GM13977 (cell line): ENCODE measurements around the gene SMC1B.
"Not testable (repeated sequence)": the region's sequence is repeated elsewhere in the genome, so short reads cannot be mapped to it uniquely, and the experiment has no call there.

Experiments used
- DNase-seq: peaks from one replicate; pipeline ENCODE4 v3.0.0; 2012; ENCODE audit warnings: low spot score
- in situ Hi-C: fragments of 300-500 bp; cut with MboI; formaldehyde crosslinking; loops from one replicate; pipeline ENCODE4 v1.12.0; 2022; ENCODE audit warnings: low sequenced_read_pairs, low pct_unique_long_range_greater_than_20kb, mixed read lengths, inconsistent platforms; ENCODE audit not compliant: unreplicated experiment
- TF ChIP-seq, protein P1 (sequence below): IDR thresholded peaks from 2 replicates; pipeline ENCODE4 v1.5.1; 2012; ENCODE audit warnings: mild to moderate bottlenecking, control low read depth; ENCODE audit not compliant: insufficient read depth; ENCODE audit errors: extremely low read depth, missing control alignments

SMC1B gene

GRCh38 chr22:45298934-45299505 lies 114.4 kb downstream of the SMC1B start:
- in situ Hi-C loops, result no loop called here
- DNase-seq, result no peak
- TF ChIP-seq, protein P1, sequence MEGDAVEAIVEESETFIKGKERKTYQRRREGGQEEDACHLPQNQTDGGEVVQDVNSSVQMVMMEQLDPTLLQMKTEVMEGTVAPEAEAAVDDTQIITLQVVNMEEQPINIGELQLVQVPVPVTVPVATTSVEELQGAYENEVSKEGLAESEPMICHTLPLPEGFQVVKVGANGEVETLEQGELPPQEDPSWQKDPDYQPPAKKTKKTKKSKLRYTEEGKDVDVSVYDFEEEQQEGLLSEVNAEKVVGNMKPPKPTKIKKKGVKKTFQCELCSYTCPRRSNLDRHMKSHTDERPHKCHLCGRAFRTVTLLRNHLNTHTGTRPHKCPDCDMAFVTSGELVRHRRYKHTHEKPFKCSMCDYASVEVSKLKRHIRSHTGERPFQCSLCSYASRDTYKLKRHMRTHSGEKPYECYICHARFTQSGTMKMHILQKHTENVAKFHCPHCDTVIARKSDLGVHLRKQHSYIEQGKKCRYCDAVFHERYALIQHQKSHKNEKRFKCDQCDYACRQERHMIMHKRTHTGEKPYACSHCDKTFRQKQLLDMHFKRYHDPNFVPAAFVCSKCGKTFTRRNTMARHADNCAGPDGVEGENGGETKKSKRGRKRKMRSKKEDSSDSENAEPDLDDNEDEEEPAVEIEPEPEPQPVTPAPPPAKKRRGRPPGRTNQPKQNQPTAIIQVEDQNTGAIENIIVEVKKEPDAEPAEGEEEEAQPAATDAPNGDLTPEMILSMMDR, result no peak

GRCh38 chr22:45296628-45297297 lies 116.6 kb downstream of the SMC1B start:
- no peak for DNase-seq
- TF ChIP-seq, protein P1, result no peak
- in situ Hi-C loops, result no loop called here

DNA sequence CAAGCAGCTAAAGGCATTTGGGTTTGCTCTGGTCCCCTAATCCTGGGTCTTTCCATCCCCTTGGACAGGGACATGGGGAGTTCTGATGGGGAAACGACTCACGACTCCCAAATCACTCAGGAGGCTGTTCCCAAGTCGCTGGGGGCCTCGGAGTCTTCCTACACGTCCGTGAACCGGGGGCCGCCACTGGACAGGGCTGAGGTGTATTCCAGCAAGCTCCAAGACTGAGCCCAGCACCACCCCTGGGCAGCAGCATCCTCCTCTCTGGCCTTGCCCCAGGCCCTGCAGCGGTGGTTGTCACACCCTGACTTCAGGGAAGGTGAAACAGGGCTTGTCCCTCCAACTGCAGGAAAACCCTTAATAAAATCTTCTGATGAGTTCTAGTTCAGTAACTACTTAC lies 117.9 kb downstream of the SMC1B start:
- TF ChIP-seq, protein P1, result no peak
- in situ Hi-C loops, result no loop called here
- DNase-seq, result no peak

DNA sequence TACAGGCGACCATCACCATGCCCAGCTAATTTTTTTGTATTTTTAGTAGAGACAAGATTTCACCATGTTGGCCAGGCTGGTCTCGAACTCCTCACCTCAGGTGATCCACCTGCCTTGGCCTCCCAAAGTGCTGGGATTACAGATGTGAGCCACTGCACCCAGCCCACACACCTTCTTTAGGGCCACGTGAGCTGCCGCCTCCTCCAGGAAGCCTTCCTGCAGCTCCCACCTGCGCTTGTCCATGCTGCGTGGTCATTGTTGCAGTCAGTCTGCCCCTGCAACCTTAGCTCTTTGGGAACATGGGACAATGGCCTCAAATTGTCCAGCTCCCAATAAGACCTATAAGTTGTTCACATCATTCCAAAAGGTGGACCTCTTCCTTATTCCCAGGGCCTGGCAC lies 118.4 kb downstream of the SMC1B start:
- in situ Hi-C loops, DNase-seq: not testable (repeated sequence)
